GM19023 (cell line): Measurements from ENCODE around the gene STARD9.
"Not testable (repeated sequence)": the region's sequence is repeated elsewhere in the genome, so short reads cannot be mapped to it uniquely, and the experiment has no call there.

Experiments used
- ATAC-seq: cut with Tn5 transposase; IDR thresholded peaks from one replicate; pipeline ENCODE4 v1.9.1; 2021; ENCODE audit warnings: mild to moderate bottlenecking, moderate library complexity; ENCODE audit not compliant: unreplicated experiment

STARD9 gene

GRCh38 chr15:42759093-42759492 lies 183.7 kb downstream of the STARD9 start:
- no peak for ATAC-seq

DNA sequence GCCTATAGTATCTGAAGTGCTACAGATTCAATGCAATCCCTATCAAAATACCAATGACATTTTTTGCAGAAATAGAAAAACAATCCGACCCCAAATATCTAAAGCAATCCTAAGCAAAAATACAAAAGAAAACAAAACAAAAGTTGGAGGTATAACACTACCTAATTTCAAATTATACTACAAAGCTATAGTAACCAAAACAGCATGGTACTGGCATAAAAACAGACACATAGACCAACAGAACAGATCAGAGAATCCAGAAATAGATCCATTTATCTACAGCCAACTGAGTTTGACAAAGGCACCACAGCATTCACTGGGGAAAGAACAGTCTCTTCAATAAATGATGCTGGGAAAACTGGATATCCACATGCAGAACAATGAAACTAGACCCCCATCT lies 185.4 kb downstream of the STARD9 start:
- ATAC-seq, result no peak

DNA sequence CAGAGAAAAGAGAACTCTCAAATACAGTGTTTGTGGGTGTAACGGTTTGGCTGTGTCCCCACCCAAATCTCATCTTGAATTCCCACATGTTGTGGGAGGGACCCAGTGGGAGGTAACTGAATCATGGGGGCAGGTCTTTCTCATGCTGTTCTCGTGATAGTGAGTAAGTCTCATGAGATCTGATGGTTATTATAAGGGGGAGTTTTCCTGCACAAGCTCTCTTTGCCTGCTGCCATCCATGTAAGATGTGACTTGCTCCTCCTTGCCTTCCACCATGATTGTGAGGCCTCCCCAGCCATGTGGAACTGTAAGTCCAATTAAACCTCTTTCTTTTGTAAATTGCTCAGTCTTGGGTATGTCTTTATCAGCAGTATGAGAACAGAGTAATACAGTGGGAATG lies 186.4 kb downstream of the STARD9 start:
- not testable (repeated sequence) for ATAC-seq

DNA sequence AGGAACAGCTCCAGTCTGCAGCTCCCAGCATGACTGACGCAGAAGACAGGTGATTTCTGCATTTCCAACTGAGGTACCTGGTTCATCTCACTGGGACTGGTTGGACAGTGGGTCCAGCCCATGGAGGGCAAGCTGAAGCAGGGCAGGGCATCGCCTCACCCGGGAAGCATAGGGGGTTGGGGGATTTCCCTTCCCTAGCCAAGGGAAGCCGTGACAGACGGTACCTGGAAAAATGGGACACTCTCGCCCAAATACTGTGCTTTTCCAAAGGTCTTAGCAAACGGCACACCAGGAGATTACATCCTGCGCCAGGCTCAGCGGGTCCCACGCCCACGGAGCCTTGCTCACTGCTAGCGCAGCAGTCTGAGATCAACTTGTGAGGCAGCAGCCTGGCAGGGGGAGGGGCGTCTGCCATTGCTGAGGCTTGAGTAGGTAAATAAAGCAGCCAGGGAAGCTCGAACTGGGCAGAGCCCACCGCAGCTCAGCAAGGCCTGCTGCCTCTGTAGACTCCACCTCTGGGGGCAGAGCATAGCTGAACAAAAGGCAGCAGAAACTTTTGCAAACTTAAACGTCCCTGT lies 188.8 kb downstream of the STARD9 start:
- ATAC-seq, result not testable (repeated sequence)

GRCh38 chr15:42766109-42766508 lies 190.7 kb downstream of the STARD9 start:
- ATAC-seq, result not testable (repeated sequence)
